PC-9 (cell line): ENCODE results near the gene PDE1C. TPM values are rescaled to one million over a fixed set of nuclear protein-coding genes. Genes with fewer than 3 reads are reported as not detected.

ENCODE experiments used
- BruUV-seq: library from RNA; stranded (reverse); fragments of 400-500 nt; replicated peaks from 2 replicates; lab custom pipeline; 2021; lab: Mats Ljungman, UMichigan
- CTCF ChIA-PET: fragments of 300-600 bp; sonication (Branson Sonifier 250); formaldehyde crosslinking; loops from one replicate; lab custom pipeline; 2022; ENCODE audit warnings: antibody characterized with exemption; lab: Charles Lee
- POLR2A ChIA-PET: fragments of 300-600 bp; sonication (Branson Sonifier 250); formaldehyde crosslinking; loops from one replicate; lab custom pipeline; 2022; ENCODE audit warnings: antibody characterized with exemption; ENCODE audit not compliant: unreplicated experiment; lab: Charles Lee
- DNase-seq, 2 experiments: peaks; one replicate each; pipeline versions ENCODE4 v3.0.0 to v3.0.0-alpha.2; 2015 to 2022; ENCODE audit warnings: mixed read lengths in 1 of 2
- H2AFZ ChIP-seq: fragments of 200-600 bp; sonication (generic); 2 replicates; pipeline ENCODE4 v1.8.1; 2017; ENCODE audit warnings: antibody characterized with exemption
- H3F3A ChIP-seq: fragments of 200-600 bp; sonication (generic); 2 replicates; pipeline ENCODE4 v1.8.1; 2017; ENCODE audit warnings: antibody characterized with exemption, mild to moderate bottlenecking, low read depth; ENCODE audit not compliant: insufficient read depth
- H3K27ac ChIP-seq: fragments of 200-600 bp; sonication (generic); 2 replicates; pipeline ENCODE4 v1.6.1; 2016; ENCODE audit warnings: mixed run types
- H3K27me3 ChIP-seq: fragments of 200-600 bp; sonication (generic); 2 replicates; pipeline ENCODE4 v1.6.1; 2016; ENCODE audit warnings: low read depth, mixed run types; ENCODE audit not compliant: insufficient read depth
- H3K36me3 ChIP-seq: fragments of 200-600 bp; sonication (generic); 2 replicates; pipeline ENCODE4 v1.6.1; 2016; ENCODE audit warnings: low read depth, mixed run types
- H3K4me1 ChIP-seq: fragments of 200-600 bp; sonication (generic); replicated peaks from 2 replicates; pipeline ENCODE4 v1.6.1; 2016; ENCODE audit warnings: mixed run types; ENCODE audit not compliant: insufficient read depth
- H3K4me2 ChIP-seq: fragments of 200-600 bp; sonication (generic); 2 replicates; pipeline ENCODE4 v1.6.1; 2017; ENCODE audit warnings: mixed run types
- H3K4me3 ChIP-seq: fragments of 200-600 bp; sonication (generic); 2 replicates; pipeline ENCODE4 v1.6.1; 2016; ENCODE audit warnings: mixed run types
- H3K79me2 ChIP-seq: fragments of 200-600 bp; sonication (generic); 2 replicates; pipeline ENCODE4 v1.6.1; 2017; ENCODE audit warnings: low read depth, mixed run types
- H3K9me2 ChIP-seq: fragments of 200-600 bp; sonication (generic); 2 replicates; pipeline ENCODE4 v1.8.1; 2017; ENCODE audit warnings: mild to moderate bottlenecking; ENCODE audit not compliant: insufficient read depth
- H3K9me3 ChIP-seq: fragments of 200-600 bp; sonication (generic); 2 replicates; pipeline ENCODE4 v1.8.1; 2016; ENCODE audit warnings: low read depth; ENCODE audit not compliant: insufficient read depth
- H4K20me1 ChIP-seq: fragments of 200-600 bp; sonication (generic); 2 replicates; pipeline ENCODE4 v1.8.1; 2017; ENCODE audit not compliant: insufficient read depth
- CTCF ChIP-seq: fragments of 200-600 bp; sonication (generic); conservative IDR thresholded peaks from 2 replicates; pipeline ENCODE4 v1.6.1; 2017; ENCODE audit warnings: mixed run types, antibody characterized with exemption, mild to moderate bottlenecking, moderate library complexity
- EZH2 ChIP-seq: fragments of 200-600 bp; sonication (generic); IDR thresholded peaks from 2 replicates; pipeline ENCODE4 v1.8.0; 2017; ENCODE audit warnings: antibody characterized with exemption, low read depth
- intact Hi-C: fragments of 100-400 bp; cut with micrococcal nuclease; formaldehyde crosslinking; loops from one replicate; pipeline ENCODE4 v1.10.0; 2022; ENCODE audit not compliant: unreplicated experiment
- total RNA-seq: library from RNA; stranded (reverse); gene quantifications from 2 replicates; pipeline ENCODE4 v1.2.3, GENCODE V29; 2021

PDE1C gene
- total RNA-seq, 1 experiment from 2014 or later = 1.7 TPM

DNA sequence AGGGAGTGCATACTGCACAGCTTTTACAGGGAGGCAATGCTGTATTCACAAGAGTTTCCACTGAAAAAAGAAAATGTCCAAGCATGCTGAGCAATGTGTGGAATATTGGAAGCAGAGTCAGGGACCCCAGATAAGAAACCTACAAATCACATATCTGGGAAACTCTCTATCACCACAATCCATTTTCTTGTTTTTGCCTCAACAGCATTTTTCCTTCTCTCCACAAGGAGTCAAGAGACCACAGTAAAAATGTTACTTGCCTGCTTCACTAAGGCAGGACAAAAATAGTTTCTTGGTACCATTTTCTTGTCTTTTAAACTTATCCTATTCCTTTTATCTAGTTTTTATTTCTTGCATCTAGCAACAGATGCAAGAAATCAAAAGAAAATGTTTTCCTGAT lies 19.5 kb upstream of the PDE1C start:
- H3K9me3 ChIP-seq = no peaks in the 10 kb centered on the region
- no peak overlapping the region for H3K4me2 ChIP-seq
- no peaks in the 10 kb centered on the region for H3F3A ChIP-seq
- H3K9me2 ChIP-seq = no peaks in the 10 kb centered on the region
- POLR2A ChIA-PET = no interaction called here
- TF ChIP-seq CTCF (no peak), EZH2 (no peak)
- CTCF ChIA-PET = no interaction called here
- intact Hi-C loops = no loop called here
- H3K27me3 ChIP-seq = no peaks in the 10 kb centered on the region
- H3K4me3 ChIP-seq = no peak overlapping the region
- no TSS peak for BruUV-seq
- H2AFZ ChIP-seq = no peak overlapping the region
- DNase-seq = no peak
- no peaks in the 10 kb centered on the region for H4K20me1 ChIP-seq
- no peaks in the 10 kb centered on the region for H3K4me1 ChIP-seq
- no peaks in the 10 kb centered on the region for H3K36me3 ChIP-seq
- no peaks in the 10 kb centered on the region for H3K79me2 ChIP-seq
- no peak overlapping the region for H3K27ac ChIP-seq

GRCh38 chr7:32089256-32089655 lies 19.0 kb upstream of the PDE1C start:
- intact Hi-C loops = no loop called here
- Histone ChIP-seq H2AFZ (no peak overlapping the region), H3K9me2 (no peaks in the 10 kb centered on the region), H3F3A (no peaks in the 10 kb centered on the region), H4K20me1 (no peaks in the 10 kb centered on the region), H3K9me3 (no peaks in the 10 kb centered on the region), H3K27ac (no peak overlapping the region), H3K27me3 (no peaks in the 10 kb centered on the region), H3K4me2 (no peak overlapping the region), H3K79me2 (no peaks in the 10 kb centered on the region), H3K36me3 (no peaks in the 10 kb centered on the region), H3K4me1 (no peaks in the 10 kb centered on the region), H3K4me3 (no peak overlapping the region)
- CTCF ChIA-PET = no interaction called here
- TF ChIP-seq EZH2 (no peak), CTCF (no peak)
- POLR2A ChIA-PET = no interaction called here
- no TSS peak for BruUV-seq
- DNase-seq = no peak

DNA sequence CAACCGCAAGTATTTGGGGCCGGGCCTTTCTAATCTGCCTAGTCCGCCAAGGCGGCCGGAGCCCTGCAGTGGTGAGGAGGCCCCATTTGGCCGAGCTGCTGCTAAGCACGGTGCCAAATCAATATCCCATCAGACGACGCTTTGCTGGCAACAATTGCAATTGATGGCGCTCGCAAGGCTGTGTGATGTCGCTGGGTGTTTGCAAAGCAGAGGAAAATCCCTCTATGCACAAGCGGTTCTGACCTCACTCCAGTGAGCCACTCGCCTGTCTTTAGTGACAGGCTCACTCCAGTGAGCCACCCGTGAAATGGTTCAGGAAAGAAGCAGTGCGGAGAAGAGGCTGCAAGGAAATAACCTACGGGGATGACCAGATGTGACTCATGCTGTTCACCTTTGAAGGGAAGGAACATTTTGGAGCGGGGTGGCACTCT lies 18.3 kb upstream of the PDE1C start:
- no peak overlapping the region for H3K4me2 ChIP-seq
- no peaks in the 10 kb centered on the region for H3K27me3 ChIP-seq
- no peaks in the 10 kb centered on the region for H3K4me1 ChIP-seq
- intact Hi-C loops = no loop called here
- H3K36me3 ChIP-seq = no peaks in the 10 kb centered on the region
- no peaks in the 10 kb centered on the region for H3F3A ChIP-seq
- H3K27ac ChIP-seq = no peak overlapping the region
- no TSS peak for BruUV-seq
- no peak overlapping the region for H3K4me3 ChIP-seq
- no peaks in the 10 kb centered on the region for H3K9me3 ChIP-seq
- H2AFZ ChIP-seq = no peak overlapping the region
- TF ChIP-seq CTCF (no peak), EZH2 (no peak)
- H4K20me1 ChIP-seq = no peaks in the 10 kb centered on the region
- ChIA-PET POLR2A (no interaction called here), CTCF (no interaction called here)
- H3K79me2 ChIP-seq = no peaks in the 10 kb centered on the region
- no peak for DNase-seq
- H3K9me2 ChIP-seq = no peaks in the 10 kb centered on the region
